Measurements from ENCODE around the gene SLC30A9.

The SLC30A9 gene

DNA sequence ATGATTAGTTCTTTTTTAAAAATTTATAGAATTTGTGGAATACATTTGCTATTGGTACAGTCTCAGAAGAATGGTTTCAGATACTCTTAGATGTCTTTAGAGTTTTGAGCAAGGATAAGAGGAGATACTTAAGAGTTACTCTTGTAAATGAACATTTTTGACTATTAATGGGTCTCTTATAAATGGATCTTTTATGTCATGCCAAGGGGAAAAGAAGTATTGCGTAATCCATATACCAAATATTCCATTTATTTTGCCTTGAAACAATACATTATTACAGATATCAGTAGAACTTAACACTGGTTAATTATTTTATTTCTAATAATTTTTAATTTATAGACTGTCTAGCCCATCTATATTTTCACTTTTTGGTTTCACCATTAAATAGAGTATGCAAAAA is 25.9 kb upstream of the SLC30A9 start:
- DNase-seq, result no peak
- ChIA-PET POLR2A (no interaction called here), CTCF (interaction anchor here (0.7 to 1.1 kb wide), 2 partner anchors 15 to 25 kb away, joined by 3 to 4 read pairs; no protein-coding TSS in a partner anchor)
- H3K4me3 ChIP-seq (ENCODE audit: control insufficient read depth in 1 of 7, extremely low read depth in 1 of 7, insufficient read depth in 4 of 7, low read depth in 2 of 7, low read length in 6 of 7), result no peak overlapping the region
- H3K27ac ChIP-seq (ENCODE audit: insufficient read depth in 1 of 2, low read depth in 1 of 2, low read length in 2 of 2, poor library complexity in 1 of 2, severe bottlenecking in 2 of 2), result no peak overlapping the region
- peaks cover 0 to 8% (median 6%) of the 10 kb centered on the region in 5 experiments for H3K9me3 ChIP-seq (ENCODE audit: control extremely low read depth in 1 of 5, control insufficient read depth in 4 of 5, insufficient read depth in 2 of 5, low read depth in 1 of 5, low read length in 4 of 5)
- peaks cover 0 to under 1% (median 0%) of the 10 kb centered on the region in 4 experiments for H3K4me1 ChIP-seq (ENCODE audit: control extremely low read depth in 1 of 4, control insufficient read depth in 4 of 4, insufficient read depth in 4 of 4, low read length in 3 of 4)
- WGBS (ENCODE audit: insufficient coverage), result no CpG with 5 or more reads among the region's 1 CpG
- no peaks in the 10 kb centered on the region for H3K27me3 ChIP-seq (replicated peaks in 2 of 5; ENCODE audit: control insufficient read depth in 4 of 5, insufficient read depth in 5 of 5, low read length in 4 of 5)
- H3K36me3 ChIP-seq (ENCODE audit: control insufficient read depth in 4 of 4, insufficient read depth in 4 of 4, low read length in 3 of 4), result no peaks in the 10 kb centered on the region

DNA sequence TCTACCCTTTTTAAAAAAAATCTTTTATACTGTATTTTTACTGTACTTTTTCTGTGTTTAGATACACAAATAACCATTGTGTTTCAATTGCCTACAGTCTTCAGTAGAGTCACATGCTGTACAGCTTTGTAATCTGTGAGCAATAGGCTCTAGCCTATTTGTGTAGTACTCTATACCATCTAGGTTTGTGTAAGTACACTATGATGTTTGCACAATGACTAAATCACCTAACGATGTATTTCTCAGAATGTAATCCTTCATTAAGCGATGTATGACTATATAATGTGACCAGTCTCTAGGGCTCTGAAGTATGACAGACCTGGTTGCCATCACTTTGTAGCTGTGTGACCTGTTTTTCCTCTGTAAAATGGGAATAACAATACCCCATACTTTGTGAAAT is 22.9 kb upstream of the SLC30A9 start:
- Histone ChIP-seq H3K27ac (ENCODE audit: insufficient read depth in 1 of 2, low read depth in 1 of 2, low read length in 2 of 2, poor library complexity in 1 of 2, severe bottlenecking in 2 of 2) (no peak overlapping the region), H3K9me3 (ENCODE audit: control extremely low read depth in 1 of 5, control insufficient read depth in 4 of 5, insufficient read depth in 2 of 5, low read depth in 1 of 5, low read length in 4 of 5) (peaks cover 0 to 10% (median 6%) of the 10 kb centered on the region in 5 experiments), H3K4me3 (ENCODE audit: control insufficient read depth in 1 of 7, extremely low read depth in 1 of 7, insufficient read depth in 4 of 7, low read depth in 2 of 7, low read length in 6 of 7) (no peak overlapping the region), H3K27me3 (replicated peaks in 2 of 5; ENCODE audit: control insufficient read depth in 4 of 5, insufficient read depth in 5 of 5, low read length in 4 of 5) (no peaks in the 10 kb centered on the region), H3K4me1 (ENCODE audit: control extremely low read depth in 1 of 4, control insufficient read depth in 4 of 4, insufficient read depth in 4 of 4, low read length in 3 of 4) (peaks cover 0 to 3% (median 0%) of the 10 kb centered on the region in 4 experiments), H3K36me3 (ENCODE audit: control insufficient read depth in 4 of 4, insufficient read depth in 4 of 4, low read length in 3 of 4) (no peaks in the 10 kb centered on the region)
- WGBS (ENCODE audit: insufficient coverage), result 100% methylated on average over 1 of the region's 2 CpGs
- ChIA-PET CTCF (interaction anchor here (0.7 kb wide), 1 partner anchor 701 kb away, joined by 3 read pairs; no protein-coding TSS in a partner anchor), POLR2A (no interaction called here)
- DNase-seq, result no peak

DNA sequence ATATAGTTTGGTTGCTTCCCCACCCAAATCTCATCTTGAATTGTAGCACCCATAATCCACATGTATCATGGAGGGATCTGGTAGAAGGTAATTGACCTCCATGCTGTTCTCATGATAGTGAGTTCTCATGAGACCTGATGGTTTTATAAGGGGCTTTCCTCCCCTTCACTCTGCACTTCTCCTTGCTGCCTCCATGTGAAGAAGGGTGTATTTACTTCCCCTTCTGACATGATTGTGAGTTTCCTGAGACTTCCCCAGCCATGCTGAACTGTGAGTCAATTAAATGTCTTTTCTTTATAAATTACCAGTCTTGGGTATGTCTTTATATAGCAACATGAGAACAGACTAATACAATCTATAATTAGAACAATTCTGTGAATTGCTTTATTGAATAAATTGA is 20.7 kb upstream of the SLC30A9 start:
- peaks cover 0 to 10% (median 6%) of the 10 kb centered on the region in 5 experiments for H3K9me3 ChIP-seq (ENCODE audit: control extremely low read depth in 1 of 5, control insufficient read depth in 4 of 5, insufficient read depth in 2 of 5, low read depth in 1 of 5, low read length in 4 of 5)
- peak in 2 of 3 donors; percentile 34 to 46 for DNase-seq
- no peaks in the 10 kb centered on the region for H3K36me3 ChIP-seq (ENCODE audit: control insufficient read depth in 4 of 4, insufficient read depth in 4 of 4, low read length in 3 of 4)
- ChIA-PET POLR2A (no interaction called here), CTCF (interaction anchor here (0.8 kb wide), 1 partner anchor 20 kb away, joined by 3 read pairs; the partner anchor contains the start of gene SLC30A9)
- no peak overlapping the region for H3K4me3 ChIP-seq (ENCODE audit: control insufficient read depth in 1 of 7, extremely low read depth in 1 of 7, insufficient read depth in 4 of 7, low read depth in 2 of 7, low read length in 6 of 7)
- H3K4me1 ChIP-seq (ENCODE audit: control extremely low read depth in 1 of 4, control insufficient read depth in 4 of 4, insufficient read depth in 4 of 4, low read length in 3 of 4), result peaks cover 0 to 3% (median 0%) of the 10 kb centered on the region in 4 experiments
- no peaks in the 10 kb centered on the region for H3K27me3 ChIP-seq (replicated peaks in 2 of 5; ENCODE audit: control insufficient read depth in 4 of 5, insufficient read depth in 5 of 5, low read length in 4 of 5)
- no peak overlapping the region for H3K27ac ChIP-seq (ENCODE audit: insufficient read depth in 1 of 2, low read depth in 1 of 2, low read length in 2 of 2, poor library complexity in 1 of 2, severe bottlenecking in 2 of 2)

DNA sequence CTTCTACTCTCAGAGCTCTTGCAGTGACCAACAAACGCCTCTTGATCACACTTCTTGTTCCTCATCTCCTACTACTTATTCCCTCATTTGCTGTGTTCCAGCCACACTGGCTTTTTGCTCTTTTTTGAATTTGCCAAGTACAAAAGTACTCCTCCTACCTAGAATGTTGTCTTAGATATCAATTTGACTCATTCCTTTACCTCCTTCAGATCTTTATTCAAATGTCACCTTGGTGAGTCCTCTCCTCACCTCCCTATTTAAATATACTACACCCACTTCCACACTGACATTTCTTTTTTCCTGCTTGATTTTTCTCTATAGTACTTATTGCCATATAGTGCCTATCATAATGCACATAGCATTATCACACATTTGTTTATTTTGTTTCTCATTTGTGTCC is 15.0 kb upstream of the SLC30A9 start:
- POLR2A ChIA-PET, result no interaction called here
- H3K9me3 ChIP-seq (ENCODE audit: control extremely low read depth in 1 of 5, control insufficient read depth in 4 of 5, insufficient read depth in 2 of 5, low read depth in 1 of 5, low read length in 4 of 5), result peaks cover 0 to 3% (median 0%) of the 10 kb centered on the region in 5 experiments
- WGBS (ENCODE audit: insufficient coverage), result 73% methylated on average over 1 of the region's 1 CpG

DNA sequence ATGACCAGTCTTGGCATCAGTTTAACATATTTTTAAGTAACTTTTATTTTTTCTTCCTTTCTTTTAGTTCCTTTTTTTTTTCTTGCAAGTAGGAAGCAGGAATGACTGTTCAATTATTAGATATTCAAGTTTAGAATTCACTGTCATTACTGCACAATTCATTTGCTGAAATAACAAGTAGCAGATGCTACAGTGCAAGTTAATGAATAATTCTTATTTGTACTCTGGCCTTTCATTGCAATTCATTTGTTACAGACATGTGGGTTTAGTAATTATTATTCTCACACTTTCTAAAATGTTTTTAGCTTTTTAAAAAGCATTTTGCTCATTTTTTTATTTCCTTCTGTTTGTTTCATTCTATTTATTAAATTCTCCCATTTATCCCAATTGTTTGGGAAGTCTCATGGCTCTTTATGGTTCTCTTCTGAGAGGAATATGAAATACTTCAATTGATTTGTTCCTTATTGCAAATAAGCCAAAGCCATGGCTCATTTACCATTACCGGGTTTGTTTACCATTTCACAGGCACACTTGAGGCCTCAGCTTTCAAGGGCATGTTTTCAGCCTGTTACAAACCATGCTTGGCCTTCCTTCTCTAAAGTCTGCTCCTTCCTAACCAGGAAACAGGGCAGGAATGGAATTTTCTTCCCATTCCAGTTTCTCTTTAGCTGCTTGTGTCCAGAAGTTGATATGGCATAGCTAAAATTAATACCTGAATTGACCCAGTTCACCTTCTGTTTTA is 13.4 kb upstream of the SLC30A9 start:
- Histone ChIP-seq H3K4me3 (ENCODE audit: control insufficient read depth in 1 of 7, extremely low read depth in 1 of 7, insufficient read depth in 4 of 7, low read depth in 2 of 7, low read length in 6 of 7) (no peak overlapping the region), H3K4me1 (ENCODE audit: control extremely low read depth in 1 of 4, control insufficient read depth in 4 of 4, insufficient read depth in 4 of 4, low read length in 3 of 4) (peaks cover 0 to 7% (median 0%) of the 10 kb centered on the region in 4 experiments), H3K9me3 (ENCODE audit: control extremely low read depth in 1 of 5, control insufficient read depth in 4 of 5, insufficient read depth in 2 of 5, low read depth in 1 of 5, low read length in 4 of 5) (peaks cover 0 to 1% (median 0%) of the 10 kb centered on the region in 5 experiments), H3K27me3 (replicated peaks in 2 of 5; ENCODE audit: control insufficient read depth in 4 of 5, insufficient read depth in 5 of 5, low read length in 4 of 5) (no peaks in the 10 kb centered on the region), H3K27ac (ENCODE audit: insufficient read depth in 1 of 2, low read depth in 1 of 2, low read length in 2 of 2, poor library complexity in 1 of 2, severe bottlenecking in 2 of 2) (no peak overlapping the region), H3K36me3 (ENCODE audit: control insufficient read depth in 4 of 4, insufficient read depth in 4 of 4, low read length in 3 of 4) (no peaks in the 10 kb centered on the region)
- ChIA-PET POLR2A (interaction anchor here (0.6 kb wide), 1 partner anchor 21 kb away, joined by 4 read pairs; no protein-coding TSS in a partner anchor), CTCF (interaction anchor here (0.8 to 2.4 kb wide), 4 partner anchors 11 to 20 kb away, joined by 3 to 8 read pairs (median 6); partner anchors contain the start of gene SLC30A9)
- 100% methylated on average over 1 of the region's 1 CpG for WGBS (ENCODE audit: insufficient coverage)
- no peak for DNase-seq

More for the DNA sequence above, 15.0 kb upstream of the SLC30A9 start:
- Histone ChIP-seq H3K4me1 (ENCODE audit: control extremely low read depth in 1 of 4, control insufficient read depth in 4 of 4, insufficient read depth in 4 of 4, low read length in 3 of 4) (peaks cover 0 to 7% (median 0%) of the 10 kb centered on the region in 4 experiments), H3K27ac (ENCODE audit: insufficient read depth in 1 of 2, low read depth in 1 of 2, low read length in 2 of 2, poor library complexity in 1 of 2, severe bottlenecking in 2 of 2) (no peak overlapping the region), H3K4me3 (ENCODE audit: control insufficient read depth in 1 of 7, extremely low read depth in 1 of 7, insufficient read depth in 4 of 7, low read depth in 2 of 7, low read length in 6 of 7) (no peak overlapping the region), H3K27me3 (replicated peaks in 2 of 5; ENCODE audit: control insufficient read depth in 4 of 5, insufficient read depth in 5 of 5, low read length in 4 of 5) (no peaks in the 10 kb centered on the region), H3K36me3 (ENCODE audit: control insufficient read depth in 4 of 4, insufficient read depth in 4 of 4, low read length in 3 of 4) (no peaks in the 10 kb centered on the region)
- no peak for DNase-seq
- CTCF ChIA-PET, result interaction anchor here (1.5 to 2.4 kb wide), 2 partner anchors 14 to 18 kb away, joined by 3 to 7 read pairs; no protein-coding TSS in a partner anchor

DNA sequence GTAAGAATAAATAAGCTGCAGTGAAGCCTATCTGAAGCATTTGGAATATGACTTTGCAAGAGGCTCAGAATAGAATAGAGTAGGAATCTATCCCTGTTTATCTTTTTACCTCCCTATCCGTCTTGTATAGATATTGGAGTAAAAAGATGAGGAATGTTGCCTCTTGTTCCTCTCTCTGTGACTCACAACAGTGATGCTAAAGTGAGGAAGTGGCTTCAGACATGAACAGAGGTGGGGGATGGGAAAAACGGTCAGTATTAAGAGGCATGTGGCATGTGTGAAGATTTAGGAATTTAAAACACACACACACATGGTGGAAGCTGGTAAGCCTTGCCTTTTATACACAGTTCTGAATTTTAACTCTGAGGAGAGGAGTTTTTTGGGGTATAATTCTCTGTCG is 12.6 kb upstream of the SLC30A9 start:
- H3K4me1 ChIP-seq (ENCODE audit: control extremely low read depth in 1 of 4, control insufficient read depth in 4 of 4, insufficient read depth in 4 of 4, low read length in 3 of 4), result peaks cover 0 to 7% (median 0%) of the 10 kb centered on the region in 4 experiments
- H3K27me3 ChIP-seq (replicated peaks in 2 of 5; ENCODE audit: control insufficient read depth in 4 of 5, insufficient read depth in 5 of 5, low read length in 4 of 5), result no peaks in the 10 kb centered on the region
- WGBS (ENCODE audit: insufficient coverage), result 100% methylated on average over 1 of the region's 3 CpGs
- H3K9me3 ChIP-seq (ENCODE audit: control extremely low read depth in 1 of 5, control insufficient read depth in 4 of 5, insufficient read depth in 2 of 5, low read depth in 1 of 5, low read length in 4 of 5), result no peaks in the 10 kb centered on the region
- no peak overlapping the region for H3K4me3 ChIP-seq (ENCODE audit: control insufficient read depth in 1 of 7, extremely low read depth in 1 of 7, insufficient read depth in 4 of 7, low read depth in 2 of 7, low read length in 6 of 7)
- H3K27ac ChIP-seq (ENCODE audit: insufficient read depth in 1 of 2, low read depth in 1 of 2, low read length in 2 of 2, poor library complexity in 1 of 2, severe bottlenecking in 2 of 2), result no peak overlapping the region
- ChIA-PET CTCF (interaction anchor here (0.8 to 1.7 kb wide), 2 partner anchors 11 to 19 kb away, joined by 3 to 8 read pairs; no protein-coding TSS in a partner anchor), POLR2A (no interaction called here)
- H3K36me3 ChIP-seq (ENCODE audit: control insufficient read depth in 4 of 4, insufficient read depth in 4 of 4, low read length in 3 of 4), result no peaks in the 10 kb centered on the region
- peak in 2 of 3 donors; percentile 32 to 48 for DNase-seq

- DNase-seq, result no peak
- H3K4me3 ChIP-seq (ENCODE audit: control insufficient read depth in 1 of 7, extremely low read depth in 1 of 7, insufficient read depth in 4 of 7, low read depth in 2 of 7, low read length in 6 of 7), result no peak within 1 kb of the TSS
- no peaks in the 10 kb centered on the region for H3K9me3 ChIP-seq (ENCODE audit: control extremely low read depth in 1 of 5, control insufficient read depth in 4 of 5, insufficient read depth in 2 of 5, low read depth in 1 of 5, low read length in 4 of 5)
- no peak within 1 kb of the TSS for H3K27ac ChIP-seq (ENCODE audit: insufficient read depth in 1 of 2, low read depth in 1 of 2, low read length in 2 of 2, poor library complexity in 1 of 2, severe bottlenecking in 2 of 2)
- ChIA-PET CTCF (no interaction called here), POLR2A (no interaction called here)
- 95% methylated on average over 10 of the region's 12 CpGs for WGBS (ENCODE audit: insufficient coverage)
- no peaks in the 10 kb centered on the region for H3K27me3 ChIP-seq (replicated peaks in 2 of 5; ENCODE audit: control insufficient read depth in 4 of 5, insufficient read depth in 5 of 5, low read length in 4 of 5)
- peaks cover 0 to 7% (median 0%) of the 10 kb centered on the region in 4 experiments for H3K4me1 ChIP-seq (ENCODE audit: control extremely low read depth in 1 of 4, control insufficient read depth in 4 of 4, insufficient read depth in 4 of 4, low read length in 3 of 4)
- H3K36me3 ChIP-seq (ENCODE audit: control insufficient read depth in 4 of 4, insufficient read depth in 4 of 4, low read length in 3 of 4), result no peaks in the 10 kb centered on the region
Observed at GRCh38 chr4:41981456-41981855, 8.9 kb upstream of the SLC30A9 start, which contains the start of gene DCAF4L1. Gene DCAF4L1, plus strand, starts transcription at chr4:41981756. Its CDS starts 37 bp downstream, at chr4:41981793.

All from common myeloid progenitor, CD34-positive (primary cell).